Vagina (tissue), 2 donors: ENCODE results near the gene DTD1.

ENCODE experiments used
- CTCF ChIP-seq, 3 experiments: fragments of 450-650 bp in 2 of 3; fragments of 200-600 bp in 1 of 3; sonication (generic) in 1 of 3; IDR thresholded peaks; one replicate each; pipeline ENCODE4 v1.5.1; 2017 to 2019; ENCODE audit warnings: antibody characterized with exemption in 3 of 3, mild to moderate bottlenecking in 2 of 3, moderate library complexity in 2 of 3
- POLR2A ChIP-seq, 2 donors: fragments of 450-650 bp; IDR thresholded peaks; one replicate each; pipeline ENCODE4 v1.6.1; 2017; ENCODE audit warnings: antibody characterized with exemption in 2 of 2, mild to moderate bottlenecking in 2 of 2, moderate library complexity in 2 of 2

- TF ChIP-seq CTCF (IDR thresholded peaks at IDR 0.05) (no peak), POLR2A (IDR thresholded peaks at IDR 0.05) (no peak)
Measured at GRCh38 chr20:18731940-18732339, 144.1 kb downstream of the DTD1 start.
